B cell (primary cell): ENCODE results near the gene RABAC1. TPM values are rescaled to one million over a fixed set of nuclear protein-coding genes. Genes with fewer than 3 reads are reported as not detected.

Experiments
- ATAC-seq: fragments of 200-7000 bp; cut with Tn5 transposase; one replicate; pipeline ENCODE4 v1.10.0; 2021; ENCODE audit warnings: low read depth, mild to moderate bottlenecking, moderate number of reproducible peaks, moderate library complexity
- CTCF ChIA-PET: fragments of 350-600 bp; sonication (Branson Sonifier 250); formaldehyde crosslinking; loops from one replicate; lab custom pipeline; 2021; ENCODE audit warnings: antibody characterized with exemption, inconsistent platforms; lab: Charles Lee
- POLR2A ChIA-PET: fragments of 350-600 bp; sonication (Branson Sonifier 250); formaldehyde crosslinking; loops from one replicate; lab custom pipeline; 2021; ENCODE audit warnings: antibody characterized with exemption; lab: Charles Lee
- DNase-seq: peaks from one replicate; pipeline ENCODE4 v3.0.0; 2013
- H2AFZ ChIP-seq: 2 replicates; pipeline ENCODE4 v1.6.1; 2012; ENCODE audit warnings: mild to moderate bottlenecking, low read depth, low read length; ENCODE audit not compliant: insufficient read depth, poor library complexity, severe bottlenecking
- H3K27ac ChIP-seq, 2 donors: 1 replicate in 1 of 2; 2 replicates in 1 of 2; pipeline ENCODE4 v1.5.1; 2012 to 2013; ENCODE audit warnings: low read length in 2 of 2, mild to moderate bottlenecking in 2 of 2, moderate library complexity in 1 of 2
- H3K27me3 ChIP-seq, 4 experiments: fragments of 200-600 bp in 1 of 4; sonication (generic) in 1 of 4; replicated peaks in 1 of 4; 1 replicate in 2 of 4; 2 replicates in 2 of 4; pipeline versions ENCODE4 v1.6.1 to v1.7.0; 2013 to 2016; ENCODE audit warnings: low read length in 3 of 4, mild to moderate bottlenecking in 2 of 4, mixed read lengths in 1 of 4, moderate library complexity in 1 of 4; ENCODE audit not compliant: insufficient read depth in 4 of 4, control insufficient read depth in 3 of 4; ENCODE audit errors: control extremely low read depth in 1 of 4
- H3K36me3 ChIP-seq, 2 experiments: replicated peaks in 1 of 2; 1 replicate in 1 of 2; 2 replicates in 1 of 2; pipeline versions ENCODE4 v1.6.1 to v1.7.1; 2013; ENCODE audit warnings: low read length in 1 of 2; ENCODE audit not compliant: insufficient read depth in 2 of 2, control insufficient read depth in 1 of 2; ENCODE audit errors: control extremely low read depth in 1 of 2, extremely low read depth in 1 of 2
- H3K4me1 ChIP-seq, 2 donors: fragments of 200-600 bp in 1 of 2; sonication (generic) in 1 of 2; 1 replicate in 1 of 2; 2 replicates in 1 of 2; pipeline versions ENCODE4 v1.5.1 to v1.6.1; 2013 to 2017; ENCODE audit warnings: low read length in 2 of 2; ENCODE audit not compliant: control insufficient read depth in 2 of 2, insufficient read depth in 2 of 2
- H3K4me2 ChIP-seq: replicated peaks from 2 replicates; pipeline ENCODE3; 2012; ENCODE audit warnings: mild to moderate bottlenecking, low read depth, low read length; ENCODE audit not compliant: poor library complexity, severe bottlenecking
- H3K4me3 ChIP-seq, 5 experiments: fragments of 200-600 bp in 1 of 5; sonication (generic) in 1 of 5; 1 replicate in 3 of 5; 2 replicates in 2 of 5; pipeline versions ENCODE4 v1.5.1 to v1.7.0; 2011 to 2016; ENCODE audit warnings: low read length in 4 of 5, mild to moderate bottlenecking in 4 of 5, low read depth in 2 of 5, control low read depth in 1 of 5, moderate library complexity in 1 of 5; ENCODE audit not compliant: insufficient read depth in 1 of 5; ENCODE audit errors: control extremely low read depth in 1 of 5, extremely low read depth in 1 of 5
- H3K79me2 ChIP-seq: fragments of 200-600 bp; sonication (generic); one replicate; pipeline ENCODE4 v1.6.0; 2016; ENCODE audit warnings: low read length; ENCODE audit not compliant: control insufficient read depth, insufficient read depth
- H3K9ac ChIP-seq: fragments of 200-600 bp; sonication (generic); 2 replicates; pipeline ENCODE4 v1.6.1; 2017; ENCODE audit warnings: mild to moderate bottlenecking, low read length, moderate library complexity
- H3K9me3 ChIP-seq, 3 donors: one replicate each; pipeline versions ENCODE4 v1.6.1 to v1.7.1; 2013; ENCODE audit warnings: low read length in 2 of 3; ENCODE audit not compliant: control insufficient read depth in 2 of 3, insufficient read depth in 1 of 3; ENCODE audit errors: control extremely low read depth in 1 of 3
- H4K20me1 ChIP-seq: 2 replicates; pipeline ENCODE4 v1.6.0; 2012; ENCODE audit warnings: mild to moderate bottlenecking, low read length; ENCODE audit not compliant: insufficient read depth, control insufficient read depth, poor library complexity, severe bottlenecking
- H3K27ac Mint-ChIP-seq: one replicate; pipeline ENCODE4 v1.8.0; 2021; ENCODE audit warnings: mixed read lengths
- H3K27me3 Mint-ChIP-seq: one replicate; pipeline ENCODE4 v1.8.0; 2021; ENCODE audit warnings: mixed read lengths
- H3K4me1 Mint-ChIP-seq: one replicate; pipeline ENCODE4 v1.8.0; 2021; ENCODE audit warnings: mixed read lengths
- H3K4me3 Mint-ChIP-seq: one replicate; pipeline ENCODE4 v1.8.0; 2021; ENCODE audit warnings: mixed read lengths
- H3K9me3 Mint-ChIP-seq: one replicate; pipeline ENCODE4 v1.8.0; 2022; ENCODE audit warnings: mixed read lengths; ENCODE audit not compliant: insufficient read depth
- EZH2 ChIP-seq: IDR thresholded peaks from 2 replicates; pipeline ENCODE4 v1.6.1; 2012; ENCODE audit warnings: borderline replicate concordance, low read depth, mild to moderate bottlenecking, moderate library complexity, low read length; ENCODE audit not compliant: insufficient read depth, poor library complexity, severe bottlenecking
- WGBS: methylation state at CpG from one replicate; pipeline ENCODE4 v1.1.5; 2013; ENCODE audit warnings: missing lambda C conversion rate; ENCODE audit not compliant: insufficient coverage; 5-methylcytosine and 5-hydroxymethylcytosine counted together
- intact Hi-C: fragments of 100-400 bp; cut with micrococcal nuclease; formaldehyde crosslinking; loops from one replicate; pipeline ENCODE4 v1.10.0; 2022
- polyA plus RNA-seq: library from polyadenylated mRNA; depleted of rRNA; stranded (reverse); fragments of >200 nt; gene quantifications from 2 replicates; pipeline ENCODE4 v1.2.3, GENCODE V29; 2012
- total RNA-seq, 2 donors: library from RNA; stranded (reverse); fragments of 120-200 nt in 1 of 2; gene quantifications; 1 replicate in 1 of 2; 2 replicates in 1 of 2; pipeline versions ENCODE4 v1.2.3 to v1.2.4, GENCODE V29; 2013 to 2022
- TF ChIP-seq, protein P1 (sequence below): fragments of 200-600 bp; IDR thresholded peaks from one replicate; pipeline ENCODE4 v1.8.0; 2022; ENCODE audit warnings: antibody characterized with exemption, mild to moderate bottlenecking

The RABAC1 gene
- total and polyA plus RNA-seq, 2 donors (not counting 1 experiment from before 2014, with no cell fraction given): 146 to 190 TPM

DNA sequence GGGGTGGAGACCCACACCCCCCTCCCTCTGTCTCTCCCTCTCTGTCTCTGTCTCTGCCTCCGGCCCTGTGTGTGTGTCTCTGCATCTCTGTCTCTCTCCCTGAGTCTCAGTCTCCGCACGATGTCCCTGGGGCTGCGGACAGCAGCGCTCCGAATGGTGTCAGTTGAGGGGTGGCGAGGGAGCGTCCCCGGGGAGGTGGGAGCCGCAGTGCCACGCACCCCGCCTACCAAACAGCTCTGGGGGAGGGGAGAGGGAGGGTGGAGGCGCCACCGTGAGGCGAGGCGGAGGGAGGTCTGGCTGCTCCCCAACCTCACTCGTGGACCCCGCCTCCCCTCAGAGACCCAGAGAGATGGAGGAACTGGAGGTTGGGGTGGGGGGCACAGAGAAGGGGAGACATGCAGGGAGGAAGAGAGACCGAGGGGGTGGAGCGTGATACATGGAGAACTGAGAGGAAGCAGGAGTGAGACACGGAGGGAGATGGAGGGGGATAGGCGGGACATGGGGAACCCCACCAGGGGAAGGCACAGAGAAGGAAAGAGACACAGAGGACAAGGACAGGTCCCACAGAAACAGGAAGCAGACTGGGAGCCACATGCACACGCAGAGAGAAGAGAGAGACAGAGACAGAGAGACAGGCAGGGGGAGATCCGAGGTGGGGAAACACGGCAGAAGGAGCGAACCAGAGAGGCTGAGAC lies 38.1 kb downstream of the RABAC1 start:
- intact Hi-C loops: no loop called here
- WGBS: 16% methylated on average over 22 of the region's 26 CpGs

More for the DNA sequence above, 38.1 kb downstream of the RABAC1 start:
- ChIA-PET CTCF (interaction anchor here (0.7 to 2.0 kb wide), 3 partner anchors 31 to 61 kb away, joined by 3 to 7 read pairs (median 5); no protein-coding TSS in a partner anchor), POLR2A (interaction anchor here (0.6 to 1.5 kb wide), 4 partner anchors 8 to 43 kb away, joined by 3 to 4 read pairs (median 3); partner anchors contain the start of gene CD79A)
- peak overlapping the region; percentile 64 for H3K4me2 ChIP-seq
- peak overlapping the region; percentile 1 for H3K9ac ChIP-seq
- peaks cover 0 to 22% (median 0%) of the 10 kb centered on the region in 3 donors for H3K9me3 ChIP-seq
- peak; percentile 49 for DNase-seq
- peaks cover 10% of the 10 kb centered on the region for H3K79me2 ChIP-seq
- no peak overlapping the region for H2AFZ ChIP-seq
- no peaks in the 10 kb centered on the region for H3K9me3 Mint-ChIP-seq
- peaks cover 0 to 49% (median 35%) of the 10 kb centered on the region in 4 experiments for H3K27me3 ChIP-seq
- peak overlapping the region; percentile 62 for H3K4me3 Mint-ChIP-seq
- H4K20me1 ChIP-seq: peaks cover under 1% of the 10 kb centered on the region
- no peak overlapping the region for H3K27ac Mint-ChIP-seq
- peaks cover 44 to 45% of the 10 kb centered on the region in 2 donors for H3K4me1 ChIP-seq
- peaks cover 16% of the 10 kb centered on the region for H3K27me3 Mint-ChIP-seq
- H3K4me1 Mint-ChIP-seq: peaks cover 21% of the 10 kb centered on the region
- no peak overlapping the region for H3K27ac ChIP-seq
- peak; percentile 40 for ATAC-seq
- TF ChIP-seq, protein P1, sequence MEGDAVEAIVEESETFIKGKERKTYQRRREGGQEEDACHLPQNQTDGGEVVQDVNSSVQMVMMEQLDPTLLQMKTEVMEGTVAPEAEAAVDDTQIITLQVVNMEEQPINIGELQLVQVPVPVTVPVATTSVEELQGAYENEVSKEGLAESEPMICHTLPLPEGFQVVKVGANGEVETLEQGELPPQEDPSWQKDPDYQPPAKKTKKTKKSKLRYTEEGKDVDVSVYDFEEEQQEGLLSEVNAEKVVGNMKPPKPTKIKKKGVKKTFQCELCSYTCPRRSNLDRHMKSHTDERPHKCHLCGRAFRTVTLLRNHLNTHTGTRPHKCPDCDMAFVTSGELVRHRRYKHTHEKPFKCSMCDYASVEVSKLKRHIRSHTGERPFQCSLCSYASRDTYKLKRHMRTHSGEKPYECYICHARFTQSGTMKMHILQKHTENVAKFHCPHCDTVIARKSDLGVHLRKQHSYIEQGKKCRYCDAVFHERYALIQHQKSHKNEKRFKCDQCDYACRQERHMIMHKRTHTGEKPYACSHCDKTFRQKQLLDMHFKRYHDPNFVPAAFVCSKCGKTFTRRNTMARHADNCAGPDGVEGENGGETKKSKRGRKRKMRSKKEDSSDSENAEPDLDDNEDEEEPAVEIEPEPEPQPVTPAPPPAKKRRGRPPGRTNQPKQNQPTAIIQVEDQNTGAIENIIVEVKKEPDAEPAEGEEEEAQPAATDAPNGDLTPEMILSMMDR: no peak
- TF ChIP-seq EZH2: no peak
- no peak overlapping the region for H3K4me3 ChIP-seq
- H3K36me3 ChIP-seq: no peaks in the 10 kb centered on the region
